CD4-positive, alpha-beta T cell treated with Interleukin-12 subunit alpha and Interleukin-12 subunit beta, for 1 hour (primary cell): ENCODE data around the gene UBE2J2.

Experiments used
- DNase-seq: peaks from one replicate; pipeline ENCODE4 v3.0.0-alpha.2; 2020

Gene UBE2J2

GRCh38 chr1:1295154-1295923 lies 21.7 kb upstream of the UBE2J2 start:
- DNase-seq: no peak

- DNase-seq: no peak
These were observed 20.7 kb upstream of the UBE2J2 start for GRCh38 chr1:1294250-1294890.

GRCh38 chr1:1293263-1294249 lies 19.9 kb upstream of the UBE2J2 start:
- no peak for DNase-seq

- no peak for DNase-seq
These were observed 19.2 kb upstream of the UBE2J2 start for GRCh38 chr1:1292851-1293250.

GRCh38 chr1:1292442-1292779 lies 18.8 kb upstream of the UBE2J2 start:
- no peak for DNase-seq

- DNase-seq: peak; percentile 74
These were observed 18.1 kb upstream of the UBE2J2 start for GRCh38 chr1:1291548-1292441.

- no peak for DNase-seq
These were observed 17.4 kb upstream of the UBE2J2 start for GRCh38 chr1:1291023-1291528.

- DNase-seq: peak; percentile 76
These were observed 16.6 kb upstream of the UBE2J2 start for GRCh38 chr1:1290238-1290731.

GRCh38 chr1:1287288-1288110 lies 13.8 kb upstream of the UBE2J2 start:
- no peak for DNase-seq

GRCh38 chr1:1286313-1287261 lies 12.9 kb upstream of the UBE2J2 start:
- DNase-seq: no peak

GRCh38 chr1:1285611-1286311 lies 12.1 kb upstream of the UBE2J2 start:
- DNase-seq: no peak

- no peak for DNase-seq
These were observed 11.5 kb upstream of the UBE2J2 start for GRCh38 chr1:1285102-1285571.

GRCh38 chr1:1284221-1285101 lies 10.8 kb upstream of the UBE2J2 start:
- DNase-seq: no peak

GRCh38 chr1:1283821-1284220 lies 10.2 kb upstream of the UBE2J2 start:
- DNase-seq: no peak

GRCh38 chr1:1282998-1283397 lies 9.3 kb upstream of the UBE2J2 start:
- DNase-seq: no peak

- no peak for DNase-seq
These were observed 8.1 kb upstream of the UBE2J2 start for GRCh38 chr1:1281533-1282321.
